COLO668 (cell line): ENCODE data around the gene FOXE1.
A peak's percentile ranks its signal among the peaks of the same experiment; 100 is the strongest.

Experiments used
- DNase-seq: peaks from one replicate; lab custom pipeline; 2025; ENCODE audit not compliant: unreplicated experiment; lab: John Stamatoyannopoulos, UW

FOXE1 gene

DNA sequence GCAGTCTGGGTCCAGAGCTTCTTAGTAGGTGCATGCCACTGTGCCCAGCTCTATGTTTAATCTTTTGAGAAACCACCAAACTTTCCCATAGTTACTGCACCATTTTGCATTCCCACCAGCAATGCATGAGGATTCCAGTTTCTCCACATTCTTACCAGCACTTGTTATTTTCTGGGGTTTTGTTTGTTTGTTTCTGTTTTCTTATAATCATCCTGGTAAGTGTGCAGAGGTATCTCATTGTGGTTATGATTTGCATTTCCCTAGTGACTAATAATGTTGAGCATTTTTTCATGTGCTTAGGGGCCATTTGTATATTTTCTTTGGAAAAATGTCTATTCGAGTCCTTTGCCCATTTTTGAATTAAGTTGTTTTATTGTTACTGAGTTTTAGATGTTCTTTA, 11.4 kb downstream of the FOXE1 start:
- no peak for DNase-seq

- DNase-seq: no peak
Observed at GRCh38 chr9:97866300-97866699, 13.3 kb downstream of the FOXE1 start.

- no peak for DNase-seq
Observed at GRCh38 chr9:97866848-97867247, 13.8 kb downstream of the FOXE1 start.

DNA sequence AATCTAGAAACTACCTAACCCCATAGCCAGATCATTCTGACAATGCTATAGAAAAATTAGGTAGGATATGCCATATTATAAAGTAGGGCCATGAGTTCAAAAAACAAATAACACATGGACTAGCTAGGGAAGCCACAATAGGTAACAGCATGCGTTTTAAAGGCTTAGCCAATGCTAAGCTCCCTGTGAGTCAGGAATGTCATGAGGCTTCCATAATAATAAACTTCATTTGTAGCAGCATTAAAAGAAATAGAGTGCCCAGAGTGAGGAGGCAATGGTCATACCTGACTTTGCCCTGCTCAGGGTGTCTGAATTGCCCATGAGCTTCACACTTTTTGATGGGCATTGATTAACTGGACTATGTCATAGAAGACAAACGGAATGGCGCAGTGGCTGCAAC, 15.8 kb downstream of the FOXE1 start:
- no peak for DNase-seq

DNA sequence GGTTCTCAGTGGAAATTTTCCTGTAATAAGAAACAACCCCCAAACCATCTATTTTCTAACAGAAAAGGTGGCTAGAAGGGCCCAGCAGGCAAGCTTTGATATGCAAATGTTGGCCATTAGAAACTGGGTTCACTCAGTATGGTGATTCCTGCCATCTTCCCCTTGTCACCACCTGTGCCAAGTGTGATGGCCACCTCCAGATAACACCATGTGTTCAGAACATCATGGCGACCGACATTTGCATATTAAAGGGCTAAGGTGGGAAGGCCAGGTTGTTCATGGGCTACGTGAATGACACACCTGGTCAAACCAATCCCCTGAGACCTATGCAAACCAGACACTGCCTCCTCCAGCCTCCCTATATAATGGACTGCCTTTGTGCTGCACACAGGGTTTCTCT, 20.4 kb downstream of the FOXE1 start:
- DNase-seq: no peak

- DNase-seq: peak; percentile 35
Observed at GRCh38 chr9:97873882-97874281, 20.9 kb downstream of the FOXE1 start.

GRCh38 chr9:97874624-97875023, 21.6 kb downstream of the FOXE1 start:
- no peak for DNase-seq

- no peak for DNase-seq
Observed at GRCh38 chr9:97875111-97875510, 22.1 kb downstream of the FOXE1 start.

DNA sequence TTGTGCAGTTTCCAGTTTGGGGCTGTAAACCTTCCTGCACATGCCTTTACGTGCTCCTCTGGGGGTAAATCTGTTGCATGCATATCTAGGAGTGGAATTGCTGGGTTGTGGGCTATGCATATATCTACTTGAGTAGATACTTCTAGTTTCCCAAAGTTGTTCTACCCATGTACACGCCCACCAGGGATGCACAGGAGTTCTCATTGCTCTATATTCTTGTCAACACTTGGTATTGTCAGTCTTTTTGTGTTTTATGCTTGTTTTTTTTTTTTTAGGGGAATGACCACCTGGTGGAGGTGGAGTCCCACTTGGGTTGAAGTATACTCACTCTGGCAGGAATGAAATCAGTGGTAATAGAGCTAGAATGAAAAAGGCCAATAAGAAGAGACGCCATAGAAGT, 23.0 kb downstream of the FOXE1 start:
- DNase-seq: no peak

DNA sequence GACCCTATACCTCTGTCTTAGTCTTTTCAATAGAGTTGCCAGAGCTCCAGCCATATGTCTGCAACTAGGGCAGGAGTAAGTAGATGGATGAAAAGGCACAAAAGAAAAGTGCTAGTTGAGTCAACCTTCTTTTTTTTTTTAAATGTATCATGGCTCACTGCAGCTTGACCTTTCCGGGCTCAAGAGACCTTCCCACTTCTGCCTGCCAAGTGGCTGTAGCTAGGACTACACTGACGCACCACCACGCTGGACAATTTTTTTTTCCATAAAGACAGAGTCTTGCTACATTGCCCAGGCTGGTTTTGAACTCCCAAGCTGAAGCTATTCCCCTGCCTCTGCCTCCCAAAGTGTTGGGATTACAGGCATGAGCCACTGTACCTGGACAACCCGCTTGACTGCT, 27.3 kb downstream of the FOXE1 start:
- DNase-seq: no peak

DNA sequence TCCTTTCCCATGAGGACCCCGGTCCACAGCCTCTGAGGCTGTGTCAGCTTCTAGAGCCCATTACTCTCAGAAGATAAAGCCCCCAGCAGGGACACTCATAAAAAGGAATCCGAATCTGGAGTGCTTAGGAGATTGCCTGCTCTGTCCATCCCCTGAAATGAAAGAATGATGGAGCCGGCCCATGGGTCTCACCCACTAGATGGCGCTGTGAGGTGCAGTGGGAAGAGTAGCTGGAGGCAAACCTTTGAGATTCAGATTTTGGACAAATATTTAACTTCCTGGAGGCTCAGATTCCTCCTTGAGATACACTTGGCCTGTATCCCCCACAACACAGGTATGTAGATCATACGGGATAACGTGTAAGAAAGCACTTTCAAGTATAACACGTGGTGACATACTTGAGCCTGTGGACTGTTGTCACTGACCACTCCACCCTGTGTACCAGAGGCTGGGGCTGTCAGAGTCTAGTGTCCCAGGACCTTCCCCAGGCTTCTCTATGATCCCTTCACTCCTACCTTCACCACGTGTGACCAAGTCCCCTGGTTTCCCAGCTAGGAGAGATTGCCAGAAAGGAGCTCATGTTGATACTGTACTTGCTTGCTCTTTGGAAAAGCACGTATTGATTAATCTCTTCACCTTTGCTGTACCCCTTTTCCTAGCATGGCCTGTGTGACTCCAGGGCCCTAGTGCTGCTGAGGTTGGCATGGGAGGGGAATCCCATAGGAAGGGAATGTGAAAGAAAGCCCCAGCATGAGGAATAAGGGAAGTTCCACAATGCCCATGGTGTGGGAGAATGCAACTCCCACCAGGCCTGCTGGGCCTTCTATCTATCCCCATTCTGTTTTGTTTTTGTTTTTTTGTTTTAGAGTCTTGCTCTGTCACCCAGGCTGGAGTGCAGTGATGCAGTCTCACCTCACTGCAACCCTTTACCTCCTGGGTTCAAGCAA, 37.2 kb downstream of the FOXE1 start:
- DNase-seq: peak; percentile 13

GRCh38 chr9:97891736-97892135, 38.7 kb downstream of the FOXE1 start:
- DNase-seq: no peak

DNA sequence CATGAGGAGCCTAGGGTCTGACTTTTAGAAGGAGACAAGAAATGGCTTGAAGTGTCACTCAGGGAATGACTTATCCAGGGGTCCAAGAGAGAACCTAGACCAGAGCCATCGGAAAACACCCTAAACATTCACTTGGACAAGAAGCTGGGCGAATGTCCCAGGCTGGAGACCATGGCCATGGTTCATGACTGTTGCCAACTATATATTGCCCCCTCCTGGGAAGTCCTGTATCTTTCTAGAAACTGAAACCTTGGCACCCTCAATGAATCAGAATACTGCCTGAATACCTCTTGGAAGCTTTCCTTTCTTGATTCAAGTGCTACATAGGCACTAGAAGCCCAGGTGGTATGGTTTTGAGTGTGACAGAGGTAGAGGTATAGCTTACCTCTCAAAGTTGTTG, 39.4 kb downstream of the FOXE1 start:
- DNase-seq: no peak

DNA sequence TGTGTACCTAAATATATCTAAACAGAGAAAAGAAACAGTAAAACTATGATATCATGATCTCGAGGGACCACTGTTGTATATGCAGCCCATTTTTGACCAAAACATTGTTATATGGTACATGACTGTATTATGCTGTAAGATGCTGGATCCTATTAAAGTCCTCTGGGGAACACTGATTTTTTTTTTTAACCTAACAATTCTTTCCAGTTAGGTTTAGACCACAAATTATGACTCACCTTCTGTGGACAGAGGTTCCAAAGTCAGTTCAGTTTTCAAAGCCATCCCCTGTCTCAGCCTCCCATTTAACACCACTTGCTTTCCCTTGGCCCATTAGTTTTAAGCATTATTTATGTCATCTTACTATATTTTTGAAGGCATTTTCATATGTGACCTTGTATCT, 42.2 kb downstream of the FOXE1 start:
- no peak for DNase-seq

GRCh38 chr9:97895695-97896332, 42.8 kb downstream of the FOXE1 start:
- no peak for DNase-seq

DNA sequence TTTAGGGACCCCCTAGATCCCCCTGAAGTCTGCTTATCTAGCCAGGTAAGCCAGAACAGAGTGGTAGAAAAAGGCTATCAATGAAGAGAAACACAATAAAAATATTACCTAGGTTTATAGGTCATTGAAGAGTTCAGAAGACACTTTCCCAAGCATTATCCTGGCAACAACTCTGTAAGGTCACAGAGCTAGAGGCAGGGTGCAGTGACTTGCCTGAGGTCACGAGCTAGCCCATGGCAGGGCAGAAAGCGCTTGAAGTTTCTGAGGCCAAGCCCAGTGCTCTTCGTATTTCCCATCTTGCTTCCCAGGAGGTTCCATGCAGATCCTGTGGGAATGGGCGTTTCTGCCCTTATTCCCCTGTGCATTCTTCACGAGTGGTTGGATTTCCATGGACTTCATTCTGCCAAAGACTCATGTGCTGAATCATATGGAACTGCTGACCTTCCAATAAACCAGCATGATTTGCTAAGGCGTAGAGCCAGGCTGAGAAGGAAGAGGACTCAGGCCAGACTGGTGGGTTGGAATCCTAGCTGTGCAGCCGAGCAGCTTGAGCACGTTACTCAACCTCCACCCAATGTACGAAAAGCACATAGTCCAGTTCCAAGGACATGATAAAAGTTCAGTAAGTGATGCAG, 47.2 kb downstream of the FOXE1 start:
- no peak for DNase-seq

DNA sequence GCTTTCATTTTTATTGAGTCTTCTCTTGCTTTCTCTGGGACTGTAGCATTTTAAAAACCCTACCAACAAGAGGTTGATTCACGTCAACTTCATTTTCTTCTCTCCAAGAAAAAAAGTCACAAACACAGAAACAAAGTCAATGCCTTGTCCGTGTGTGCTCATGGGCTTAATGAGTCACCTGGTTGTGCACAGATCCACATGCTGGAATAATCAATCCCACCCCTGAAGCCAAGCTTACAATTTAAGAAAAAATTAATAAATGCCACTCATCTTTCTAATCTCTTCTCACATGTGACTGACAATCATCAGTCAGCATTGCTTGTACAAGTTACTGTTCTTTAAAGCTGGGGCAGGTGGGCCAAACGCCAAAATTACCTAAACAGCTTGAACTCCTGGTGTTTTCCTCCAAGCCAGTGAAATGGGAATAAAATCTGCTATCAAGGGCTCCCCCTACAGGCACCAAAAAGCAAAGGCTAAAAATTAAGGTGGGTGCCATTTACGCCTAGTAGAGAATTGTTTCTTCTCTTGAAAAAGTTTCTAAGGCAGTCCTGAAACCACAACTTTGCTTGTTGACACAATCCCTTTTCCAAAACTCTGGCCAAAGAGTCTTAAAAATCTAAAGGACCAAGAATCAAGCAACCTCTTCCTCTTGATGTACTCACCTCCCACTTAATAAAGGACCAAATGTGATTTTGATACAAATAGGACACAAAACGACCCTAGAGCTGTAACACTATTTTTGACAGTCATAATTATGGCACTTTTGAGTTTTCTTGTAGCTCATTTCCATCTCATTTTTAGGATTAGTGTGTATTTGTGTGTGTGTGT, 47.9 kb downstream of the FOXE1 start:
- no peak for DNase-seq

DNA sequence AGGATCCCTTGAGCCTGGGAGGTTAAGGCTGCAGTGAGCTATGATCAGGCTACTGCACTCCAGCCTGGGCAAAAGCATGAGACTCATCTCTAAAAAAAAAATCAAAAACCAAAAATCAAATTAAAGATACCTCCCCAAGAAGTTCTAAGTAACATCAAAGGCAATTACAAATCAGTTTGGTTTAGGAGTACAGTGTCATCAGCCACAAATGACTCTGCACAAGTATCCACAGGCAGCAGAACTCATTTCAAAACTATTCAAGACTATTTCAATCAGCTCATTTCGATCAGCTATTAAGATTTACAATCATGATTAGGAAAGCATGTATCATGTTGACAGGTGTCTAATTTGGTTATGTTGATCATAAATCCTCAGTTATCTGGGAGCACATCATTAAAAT, 50.2 kb downstream of the FOXE1 start:
- DNase-seq: no peak

DNA sequence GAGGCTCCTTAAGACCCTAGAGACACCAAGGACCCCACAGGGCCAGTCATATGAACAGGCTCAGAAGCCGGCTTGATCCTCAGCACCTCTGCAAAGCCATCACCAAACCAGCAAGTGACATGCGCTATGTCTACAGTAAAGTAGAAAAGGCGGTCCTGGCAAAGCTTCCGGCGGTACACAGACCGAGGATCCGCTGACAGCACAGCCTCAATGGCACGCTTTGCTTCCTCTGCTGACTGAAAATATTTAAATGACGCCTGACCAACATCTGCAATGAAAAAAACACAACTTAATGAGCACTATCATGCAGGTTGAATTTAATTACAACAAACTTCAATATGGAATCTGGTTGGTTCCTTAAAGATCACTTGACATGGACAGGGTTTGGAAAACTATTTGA, 51.7 kb downstream of the FOXE1 start:
- no peak for DNase-seq

- no peak for DNase-seq
Observed at GRCh38 chr9:97905228-97905627, 52.2 kb downstream of the FOXE1 start.
